Neural cell (in vitro differentiated cells): Measurements from ENCODE around the gene UBAP1L. TPM values are rescaled to one million over a fixed set of nuclear protein-coding genes. Genes with fewer than 3 reads are reported as not detected.

Source experiments
- H2AFZ ChIP-seq: fragments of 200-600, 300-800 bp; sonication (generic), shearing (Covaris generic); 2 replicates; pipeline ENCODE4 v1.6.0; 2014; ENCODE audit warnings: low read depth, mild to moderate bottlenecking, antibody characterized with exemption, low read length, moderate library complexity
- H3F3A ChIP-seq: fragments of 200-600 bp; shearing (Covaris generic); 2 replicates; pipeline ENCODE4 v1.6.1; 2016; ENCODE audit warnings: mild to moderate bottlenecking, moderate library complexity, mixed read lengths, antibody characterized with exemption, low read length; ENCODE audit not compliant: insufficient read depth, poor library complexity, severe bottlenecking
- H3K27ac ChIP-seq: fragments of 200-600, 300-800 bp; sonication (generic), shearing (Covaris generic); 2 replicates; pipeline ENCODE4 v1.5.1; 2014; ENCODE audit warnings: mild to moderate bottlenecking, low read length, moderate library complexity
- H3K27me3 ChIP-seq: fragments of 300-800, 200-600 bp; sonication (generic), shearing (Covaris generic); 2 replicates; pipeline ENCODE4 v1.6.0; 2014; ENCODE audit warnings: mild to moderate bottlenecking, low read depth, low read length, moderate library complexity; ENCODE audit not compliant: insufficient read depth
- H3K36me3 ChIP-seq: fragments of 300-800, 200-600 bp; sonication (generic), shearing (Covaris generic); 2 replicates; pipeline ENCODE4 v1.5.1; 2014; ENCODE audit warnings: mild to moderate bottlenecking, antibody characterized with exemption, low read length, moderate library complexity; ENCODE audit not compliant: insufficient read depth
- H3K4me2 ChIP-seq: fragments of 300-800, 200-600 bp; sonication (generic), shearing (Covaris generic); 2 replicates; pipeline ENCODE4 v1.6.0; 2014; ENCODE audit warnings: mild to moderate bottlenecking, low read length
- H3K4me3 ChIP-seq: fragments of 300-800, 200-600 bp; sonication (generic), shearing (Covaris generic); 2 replicates; pipeline ENCODE4 v1.5.1; 2014; ENCODE audit warnings: mild to moderate bottlenecking, low read length, moderate library complexity
- H3K79me2 ChIP-seq: fragments of 200-600 bp; shearing (Covaris generic); replicated peaks from 2 replicates; pipeline ENCODE4 v1.6.0; 2014; ENCODE audit warnings: mild to moderate bottlenecking, low read length, moderate library complexity; ENCODE audit not compliant: insufficient read depth
- H3K9ac ChIP-seq: fragments of 300-800, 200-600 bp; sonication (generic), shearing (Covaris generic); 2 replicates; pipeline ENCODE4 v1.6.1; 2016; ENCODE audit warnings: mild to moderate bottlenecking, low read length, mixed read lengths
- H3K9me2 ChIP-seq: fragments of 200-600 bp; shearing (Covaris generic); 2 replicates; pipeline ENCODE4 v1.6.1; 2016; ENCODE audit warnings: mild to moderate bottlenecking, low read length, mixed read lengths; ENCODE audit not compliant: insufficient read depth
- H3K9me3 ChIP-seq: fragments of 200-600, 300-800 bp; sonication (generic), shearing (Covaris generic); 2 replicates; pipeline ENCODE4 v1.6.1; 2016; ENCODE audit warnings: mild to moderate bottlenecking, mixed run types, low read length, moderate library complexity, mixed read lengths
- H4K20me1 ChIP-seq: fragments of 200-600 bp; shearing (Covaris generic); 2 replicates; pipeline ENCODE4 v1.6.1; 2016; ENCODE audit warnings: mild to moderate bottlenecking, mixed run types; ENCODE audit not compliant: insufficient read depth
- CTCF ChIP-seq: fragments of 450-650 bp; IDR thresholded peaks from 2 replicates; pipeline ENCODE4 v1.5.1; 2014; ENCODE audit warnings: antibody characterized with exemption, mild to moderate bottlenecking, moderate library complexity; ENCODE audit not compliant: poor library complexity, severe bottlenecking
- EP300 ChIP-seq: fragments of 450-650 bp; conservative IDR thresholded peaks from 2 replicates; pipeline ENCODE4 v1.6.1; 2014; ENCODE audit warnings: antibody characterized with exemption, mild to moderate bottlenecking, moderate library complexity; ENCODE audit not compliant: poor library complexity, severe bottlenecking
- EZH2 ChIP-seq: fragments of 200-600, 300-800 bp; shearing (Covaris generic), sonication (generic); IDR thresholded peaks from 2 replicates; pipeline ENCODE4 v1.6.1; 2014; ENCODE audit warnings: antibody characterized with exemption, low read length, borderline replicate concordance, mild to moderate bottlenecking; ENCODE audit not compliant: insufficient read depth, poor library complexity, severe bottlenecking
- MXI1 ChIP-seq: fragments of 450-650 bp; conservative IDR thresholded peaks from 2 replicates; pipeline ENCODE4 v1.6.1; 2014; ENCODE audit warnings: antibody characterized with exemption, mild to moderate bottlenecking; ENCODE audit not compliant: poor library complexity, severe bottlenecking
- POLR2AphosphoS5 ChIP-seq: IDR thresholded peaks from 2 replicates; pipeline ENCODE4 v1.6.1; 2012
- RAD21 ChIP-seq: fragments of 450-650 bp; conservative IDR thresholded peaks from 2 replicates; pipeline ENCODE4 v1.6.1; 2014; ENCODE audit warnings: antibody characterized with exemption, mild to moderate bottlenecking, moderate library complexity
- SMC3 ChIP-seq: fragments of 450-650 bp; conservative IDR thresholded peaks from 2 replicates; pipeline ENCODE4 v1.6.1; 2014; ENCODE audit warnings: antibody characterized with exemption, mild to moderate bottlenecking, moderate library complexity; ENCODE audit not compliant: poor library complexity
- TAF1 ChIP-seq: IDR thresholded peaks from 2 replicates; pipeline ENCODE4 v1.6.1; 2012; ENCODE audit warnings: low read depth
- polyA plus RNA-seq: library from polyadenylated mRNA; depleted of rRNA; stranded (reverse); fragments of >200 nt; gene quantifications from 2 replicates; pipeline ENCODE4 v1.2.3, GENCODE V29; 2014
- TF ChIP-seq, protein P1 (sequence below): IDR thresholded peaks from 2 replicates; pipeline ENCODE4 v1.6.1; 2012; ENCODE audit warnings: borderline replicate concordance

The UBAP1L gene
- polyA plus RNA-seq, 1 donor from 2014 or later: 10.3 TPM

DNA sequence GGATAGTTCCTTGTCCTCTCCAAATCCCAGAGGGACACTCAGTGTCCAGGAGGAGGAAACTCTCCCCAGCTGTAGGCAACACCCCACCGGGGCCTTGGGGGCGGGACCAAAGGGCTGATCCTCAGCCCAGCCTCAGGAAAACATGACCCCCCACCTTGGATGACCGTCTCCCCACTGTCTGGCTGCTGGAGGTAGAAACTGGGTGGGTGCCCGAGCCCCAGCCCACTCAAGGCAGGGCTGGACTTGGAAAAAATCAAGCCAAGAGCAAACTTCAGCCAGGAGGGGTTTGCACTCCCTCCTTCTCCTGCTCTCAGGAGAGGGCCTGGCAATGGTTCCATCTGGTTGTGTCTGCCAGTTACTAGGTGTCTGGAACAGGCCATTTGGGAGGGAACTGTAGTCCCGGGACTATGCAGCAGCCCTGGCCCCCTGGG lies 43.6 kb downstream of the UBAP1L start:
- no peak overlapping the region for H2AFZ ChIP-seq
- H3K9me2 ChIP-seq: no peaks in the 10 kb centered on the region
- H3K9me3 ChIP-seq: no peaks in the 10 kb centered on the region
- no peaks in the 10 kb centered on the region for H3K36me3 ChIP-seq
- H4K20me1 ChIP-seq: no peaks in the 10 kb centered on the region
- no peak overlapping the region for H3K4me2 ChIP-seq
- H3K4me3 ChIP-seq: no peak overlapping the region
- H3K9ac ChIP-seq: no peak overlapping the region
- TF ChIP-seq POLR2AphosphoS5: no peak
- TF ChIP-seq, protein P1, sequence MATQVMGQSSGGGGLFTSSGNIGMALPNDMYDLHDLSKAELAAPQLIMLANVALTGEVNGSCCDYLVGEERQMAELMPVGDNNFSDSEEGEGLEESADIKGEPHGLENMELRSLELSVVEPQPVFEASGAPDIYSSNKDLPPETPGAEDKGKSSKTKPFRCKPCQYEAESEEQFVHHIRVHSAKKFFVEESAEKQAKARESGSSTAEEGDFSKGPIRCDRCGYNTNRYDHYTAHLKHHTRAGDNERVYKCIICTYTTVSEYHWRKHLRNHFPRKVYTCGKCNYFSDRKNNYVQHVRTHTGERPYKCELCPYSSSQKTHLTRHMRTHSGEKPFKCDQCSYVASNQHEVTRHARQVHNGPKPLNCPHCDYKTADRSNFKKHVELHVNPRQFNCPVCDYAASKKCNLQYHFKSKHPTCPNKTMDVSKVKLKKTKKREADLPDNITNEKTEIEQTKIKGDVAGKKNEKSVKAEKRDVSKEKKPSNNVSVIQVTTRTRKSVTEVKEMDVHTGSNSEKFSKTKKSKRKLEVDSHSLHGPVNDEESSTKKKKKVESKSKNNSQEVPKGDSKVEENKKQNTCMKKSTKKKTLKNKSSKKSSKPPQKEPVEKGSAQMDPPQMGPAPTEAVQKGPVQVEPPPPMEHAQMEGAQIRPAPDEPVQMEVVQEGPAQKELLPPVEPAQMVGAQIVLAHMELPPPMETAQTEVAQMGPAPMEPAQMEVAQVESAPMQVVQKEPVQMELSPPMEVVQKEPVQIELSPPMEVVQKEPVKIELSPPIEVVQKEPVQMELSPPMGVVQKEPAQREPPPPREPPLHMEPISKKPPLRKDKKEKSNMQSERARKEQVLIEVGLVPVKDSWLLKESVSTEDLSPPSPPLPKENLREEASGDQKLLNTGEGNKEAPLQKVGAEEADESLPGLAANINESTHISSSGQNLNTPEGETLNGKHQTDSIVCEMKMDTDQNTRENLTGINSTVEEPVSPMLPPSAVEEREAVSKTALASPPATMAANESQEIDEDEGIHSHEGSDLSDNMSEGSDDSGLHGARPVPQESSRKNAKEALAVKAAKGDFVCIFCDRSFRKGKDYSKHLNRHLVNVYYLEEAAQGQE: no peak
- no peak for TF ChIP-seq SMC3
- TF ChIP-seq CTCF: no peak
- TF ChIP-seq EP300: no peak
- TF ChIP-seq EZH2: no peak
- TF ChIP-seq TAF1: no peak
- no peak for TF ChIP-seq MXI1
- no peak for TF ChIP-seq RAD21
- H3K27me3 ChIP-seq: peaks cover 22% of the 10 kb centered on the region
- H3K79me2 ChIP-seq: no peaks in the 10 kb centered on the region
- H3K27ac ChIP-seq: no peak overlapping the region
- no peaks in the 10 kb centered on the region for H3F3A ChIP-seq

GRCh38 chr15:65069779-65070546 lies 45.0 kb downstream of the UBAP1L start:
- Histone ChIP-seq H3K4me3 (no peak overlapping the region), H3F3A (no peaks in the 10 kb centered on the region), H3K36me3 (no peaks in the 10 kb centered on the region), H4K20me1 (no peaks in the 10 kb centered on the region), H3K9ac (no peak overlapping the region), H3K27me3 (peaks cover 30% of the 10 kb centered on the region), H3K9me2 (no peaks in the 10 kb centered on the region), H3K79me2 (no peaks in the 10 kb centered on the region), H2AFZ (no peak overlapping the region), H3K4me2 (no peak overlapping the region), H3K27ac (no peak overlapping the region), H3K9me3 (no peaks in the 10 kb centered on the region)
- TF ChIP-seq EP300: no peak
- TF ChIP-seq SMC3: no peak
- TF ChIP-seq RAD21: no peak
- TF ChIP-seq EZH2: no peak
- TF ChIP-seq, protein P1: no peak
- TF ChIP-seq TAF1: no peak
- no peak for TF ChIP-seq CTCF
- TF ChIP-seq MXI1: no peak
- TF ChIP-seq POLR2AphosphoS5: no peak
